ENCODE data around the gene MDP1. TPM values are rescaled to one million over a fixed set of nuclear protein-coding genes. Genes with fewer than 3 reads are reported as not detected.

The MDP1 gene
- total RNA-seq, 1 donor from 2014 or later = 18.4 TPM

DNA sequence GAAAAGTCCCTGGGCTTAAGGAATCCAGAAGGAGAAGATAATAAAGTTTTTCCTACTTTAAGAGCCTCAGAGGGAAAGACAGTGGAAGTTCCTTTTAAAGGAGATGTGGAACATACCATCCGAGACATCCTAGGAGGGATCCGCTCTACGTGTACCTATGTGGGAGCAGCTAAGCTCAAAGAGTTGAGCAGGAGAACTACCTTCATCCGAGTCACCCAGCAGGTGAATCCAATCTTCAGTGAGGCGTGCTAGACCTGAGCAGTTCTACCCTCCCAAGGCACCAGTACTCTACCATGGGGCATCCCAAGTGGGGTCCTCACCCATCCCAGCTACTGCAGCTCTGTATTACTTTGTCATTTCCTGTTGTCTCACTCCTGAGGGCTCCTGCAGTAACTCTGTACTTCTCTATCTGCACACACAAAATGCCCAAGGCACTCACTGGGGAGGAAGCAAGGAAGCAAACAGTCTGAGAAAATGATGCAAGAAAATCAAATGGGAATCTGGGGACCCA, 22.7 kb upstream of the MDP1 start:
- TF ChIP-seq, protein P1, sequence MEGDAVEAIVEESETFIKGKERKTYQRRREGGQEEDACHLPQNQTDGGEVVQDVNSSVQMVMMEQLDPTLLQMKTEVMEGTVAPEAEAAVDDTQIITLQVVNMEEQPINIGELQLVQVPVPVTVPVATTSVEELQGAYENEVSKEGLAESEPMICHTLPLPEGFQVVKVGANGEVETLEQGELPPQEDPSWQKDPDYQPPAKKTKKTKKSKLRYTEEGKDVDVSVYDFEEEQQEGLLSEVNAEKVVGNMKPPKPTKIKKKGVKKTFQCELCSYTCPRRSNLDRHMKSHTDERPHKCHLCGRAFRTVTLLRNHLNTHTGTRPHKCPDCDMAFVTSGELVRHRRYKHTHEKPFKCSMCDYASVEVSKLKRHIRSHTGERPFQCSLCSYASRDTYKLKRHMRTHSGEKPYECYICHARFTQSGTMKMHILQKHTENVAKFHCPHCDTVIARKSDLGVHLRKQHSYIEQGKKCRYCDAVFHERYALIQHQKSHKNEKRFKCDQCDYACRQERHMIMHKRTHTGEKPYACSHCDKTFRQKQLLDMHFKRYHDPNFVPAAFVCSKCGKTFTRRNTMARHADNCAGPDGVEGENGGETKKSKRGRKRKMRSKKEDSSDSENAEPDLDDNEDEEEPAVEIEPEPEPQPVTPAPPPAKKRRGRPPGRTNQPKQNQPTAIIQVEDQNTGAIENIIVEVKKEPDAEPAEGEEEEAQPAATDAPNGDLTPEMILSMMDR (IDR thresholded peaks at IDR 0.05; ENCODE audit: unreplicated experiment) = no peak
- no peak overlapping the region for H3K4me3 Mint-ChIP-seq
- H3K27me3 Mint-ChIP-seq (ENCODE audit: low read depth) = no peaks in the 10 kb centered on the region
- no peaks in the 10 kb centered on the region for H3K9me3 Mint-ChIP-seq
- DNase-seq (ENCODE audit: low spot score in 2 of 2, unreplicated experiment in 2 of 2) = no peak
- peaks cover 43% of the 10 kb centered on the region for H3K4me1 Mint-ChIP-seq
- peaks cover 29% of the 10 kb centered on the region for H3K36me3 Mint-ChIP-seq
- H3K27ac Mint-ChIP-seq = peak overlapping the region; percentile 51

DNA sequence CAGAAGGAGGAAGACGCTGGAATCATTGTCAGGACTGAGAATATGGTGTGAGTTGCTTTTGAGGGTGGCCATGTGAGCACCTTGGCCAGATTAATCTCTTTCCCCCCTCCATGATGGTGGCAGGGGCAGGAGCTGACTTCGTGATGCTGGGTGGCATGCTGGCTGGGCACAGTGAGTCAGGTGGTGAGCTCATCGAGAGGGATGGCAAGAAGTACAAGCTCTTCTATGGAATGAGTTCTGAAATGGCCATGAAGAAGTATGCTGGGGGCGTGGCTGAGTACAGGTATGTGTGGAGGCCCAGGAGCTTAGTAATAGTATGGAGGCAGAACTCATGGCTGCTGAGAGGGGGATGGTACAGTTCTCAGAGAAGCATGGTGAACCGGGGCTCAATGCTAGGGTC, 22.3 kb upstream of the MDP1 start:
- Mint-ChIP-seq H3K4me3 (no peak overlapping the region), H3K27ac (peak overlapping the region; percentile 51), H3K4me1 (peaks cover 46% of the 10 kb centered on the region), H3K9me3 (no peaks in the 10 kb centered on the region), H3K36me3 (peaks cover 29% of the 10 kb centered on the region), H3K27me3 (ENCODE audit: low read depth) (no peaks in the 10 kb centered on the region)
- DNase-seq (ENCODE audit: low spot score in 2 of 2, unreplicated experiment in 2 of 2) = no peak
- TF ChIP-seq, protein P1 (IDR thresholded peaks at IDR 0.05; ENCODE audit: unreplicated experiment) = no peak

DNA sequence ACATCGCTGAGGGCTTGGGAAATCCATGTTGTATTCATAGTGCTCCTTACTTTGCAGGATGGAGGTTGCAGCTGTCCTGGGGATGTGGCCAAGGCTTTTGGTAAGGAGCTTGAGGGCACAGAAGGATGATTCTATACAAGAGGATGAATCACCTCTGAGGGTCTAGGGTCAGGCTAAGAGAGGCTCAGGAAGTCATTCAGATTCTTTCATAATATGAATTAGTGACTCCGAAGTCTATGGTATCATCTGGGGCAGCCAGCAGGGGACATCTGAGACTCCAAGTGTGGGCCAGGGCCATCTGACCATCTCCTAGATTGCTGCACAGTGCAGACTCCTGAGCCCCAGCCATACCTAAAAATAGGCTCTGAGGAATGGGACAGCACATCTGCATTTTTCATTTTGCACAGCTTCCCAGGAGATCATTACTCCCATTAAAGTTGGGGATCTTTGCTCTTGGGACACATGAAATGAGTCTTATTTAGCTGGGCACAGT, 21.6 kb upstream of the MDP1 start:
- Mint-ChIP-seq H3K27me3 (ENCODE audit: low read depth) (no peaks in the 10 kb centered on the region), H3K27ac (no peak overlapping the region), H3K4me1 (peaks cover 45% of the 10 kb centered on the region), H3K9me3 (no peaks in the 10 kb centered on the region), H3K4me3 (no peak overlapping the region), H3K36me3 (peaks cover 29% of the 10 kb centered on the region)
- TF ChIP-seq, protein P1 (IDR thresholded peaks at IDR 0.05; ENCODE audit: unreplicated experiment) = no peak
- DNase-seq (ENCODE audit: low spot score in 2 of 2, unreplicated experiment in 2 of 2) = no peak

DNA sequence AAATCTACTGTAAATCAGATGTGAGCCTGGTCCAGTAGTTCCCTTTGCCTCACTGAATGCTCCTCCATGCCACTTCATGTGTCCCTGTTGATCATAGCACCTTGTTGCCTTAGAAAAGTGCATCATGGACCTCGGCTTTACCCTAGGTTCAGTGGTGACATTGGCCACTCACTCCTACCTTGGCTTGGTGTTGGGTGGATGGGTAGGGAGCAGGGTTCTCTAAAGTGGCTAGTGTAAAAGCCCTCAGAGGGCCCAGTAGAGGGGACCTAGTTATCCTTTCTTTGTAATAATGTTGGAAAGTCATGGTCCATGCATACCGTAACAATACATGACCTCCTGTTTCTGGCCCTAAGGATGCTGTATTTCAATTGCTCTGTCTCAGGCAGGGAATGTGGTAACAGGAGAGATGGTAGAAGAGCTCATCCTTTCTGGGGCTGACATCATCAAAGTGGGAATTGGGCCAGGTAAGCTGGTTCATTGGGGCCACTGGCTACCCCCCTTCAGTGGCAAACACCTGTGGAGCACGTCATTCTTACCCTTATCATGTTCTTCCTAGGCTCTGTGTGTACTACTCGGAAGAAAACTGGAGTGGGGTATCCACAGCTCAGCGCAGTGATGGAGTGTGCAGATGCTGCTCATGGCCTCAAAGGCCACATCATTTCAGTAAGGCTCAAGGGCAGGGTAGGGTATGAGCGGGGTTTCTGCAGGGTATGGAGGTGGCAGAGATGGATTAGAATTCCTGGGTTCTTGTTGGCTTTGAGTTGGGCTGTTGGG, 21.0 kb upstream of the MDP1 start:
- TF ChIP-seq, protein P1 (IDR thresholded peaks at IDR 0.05; ENCODE audit: unreplicated experiment) = no peak
- Mint-ChIP-seq H3K4me3 (no peak overlapping the region), H3K27ac (no peak overlapping the region), H3K4me1 (peaks cover 42% of the 10 kb centered on the region), H3K9me3 (no peaks in the 10 kb centered on the region), H3K36me3 (peaks cover 29% of the 10 kb centered on the region), H3K27me3 (ENCODE audit: low read depth) (no peaks in the 10 kb centered on the region)
- no peak for DNase-seq (ENCODE audit: low spot score in 2 of 2, unreplicated experiment in 2 of 2)

DNA sequence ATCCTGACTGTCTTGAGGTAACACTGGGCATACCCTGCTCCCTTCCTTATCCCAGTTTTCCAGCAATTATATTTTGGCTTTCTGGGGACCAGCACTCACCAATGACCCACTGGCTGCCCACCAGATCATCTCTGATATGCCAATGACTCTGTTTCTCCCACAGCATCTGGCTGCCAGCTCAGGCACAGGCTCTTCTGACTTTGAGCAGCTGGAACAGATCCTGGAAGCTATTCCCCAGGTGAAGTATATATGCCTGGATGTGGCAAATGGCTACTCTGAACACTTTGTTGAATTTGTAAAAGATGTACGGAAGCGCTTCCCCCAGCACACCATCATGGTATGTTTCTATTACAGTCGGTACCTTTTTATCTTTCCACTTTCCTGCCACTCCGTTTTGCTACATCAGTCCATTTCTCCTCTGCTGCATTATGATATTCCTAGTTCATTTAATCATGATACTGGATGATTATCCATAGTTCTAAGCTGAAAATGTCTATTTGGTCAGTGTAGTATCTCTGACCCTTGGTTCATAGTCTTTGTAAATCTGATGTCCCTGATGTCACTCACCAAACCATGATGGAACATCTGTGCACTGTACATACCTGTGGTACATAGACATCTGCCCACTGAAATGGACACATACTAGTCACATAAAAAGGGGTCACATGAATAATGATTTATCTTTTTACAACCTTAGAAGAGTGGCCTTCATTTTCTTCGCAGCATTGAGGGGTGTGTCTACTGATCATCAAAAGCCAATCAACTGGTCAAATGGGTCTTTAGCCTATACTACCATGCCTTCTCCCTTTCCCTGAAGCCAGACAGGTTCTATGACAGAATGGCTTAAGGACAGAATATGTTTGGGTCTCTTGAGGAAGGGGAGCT, 20.2 kb upstream of the MDP1 start:
- no peaks in the 10 kb centered on the region for H3K27me3 Mint-ChIP-seq (ENCODE audit: low read depth)
- no peak overlapping the region for H3K4me3 Mint-ChIP-seq
- H3K4me1 Mint-ChIP-seq = peaks cover 46% of the 10 kb centered on the region
- DNase-seq (ENCODE audit: low spot score in 2 of 2, unreplicated experiment in 2 of 2) = no peak
- TF ChIP-seq, protein P1 (IDR thresholded peaks at IDR 0.05; ENCODE audit: unreplicated experiment) = no peak
- no peaks in the 10 kb centered on the region for H3K9me3 Mint-ChIP-seq
- H3K36me3 Mint-ChIP-seq = peaks cover 29% of the 10 kb centered on the region
- no peak overlapping the region for H3K27ac Mint-ChIP-seq
